Measurements from ENCODE around the gene SLC12A8.
A peak's percentile ranks its signal among the peaks of the same experiment; 100 is the strongest.

SLC12A8 gene

GRCh38 chr3:125055331-125055912 is 157.1 kb downstream of the SLC12A8 start:
- H3K36me3 ChIP-seq (ENCODE audit: control insufficient read depth, insufficient read depth, low read length, severe bottlenecking), result peaks cover 4% of the 10 kb centered on the region
- no peaks in the 10 kb centered on the region for H3K27me3 ChIP-seq (replicated peaks; ENCODE audit: control insufficient read depth, insufficient read depth, low read length)
- H3K4me3 ChIP-seq (ENCODE audit: low read length), result peak overlapping the region; percentile 84
- peak overlapping the region; percentile 87 for H3K9ac ChIP-seq (ENCODE audit: low read length)
- no peaks in the 10 kb centered on the region for H3K9me3 ChIP-seq (ENCODE audit: control insufficient read depth, low read length)
- peak; percentile 69 for DNase-seq (ENCODE audit: low read depth)
- H3K4me1 ChIP-seq (ENCODE audit: control insufficient read depth, insufficient read depth, low read length), result peaks cover 50% of the 10 kb centered on the region

DNA sequence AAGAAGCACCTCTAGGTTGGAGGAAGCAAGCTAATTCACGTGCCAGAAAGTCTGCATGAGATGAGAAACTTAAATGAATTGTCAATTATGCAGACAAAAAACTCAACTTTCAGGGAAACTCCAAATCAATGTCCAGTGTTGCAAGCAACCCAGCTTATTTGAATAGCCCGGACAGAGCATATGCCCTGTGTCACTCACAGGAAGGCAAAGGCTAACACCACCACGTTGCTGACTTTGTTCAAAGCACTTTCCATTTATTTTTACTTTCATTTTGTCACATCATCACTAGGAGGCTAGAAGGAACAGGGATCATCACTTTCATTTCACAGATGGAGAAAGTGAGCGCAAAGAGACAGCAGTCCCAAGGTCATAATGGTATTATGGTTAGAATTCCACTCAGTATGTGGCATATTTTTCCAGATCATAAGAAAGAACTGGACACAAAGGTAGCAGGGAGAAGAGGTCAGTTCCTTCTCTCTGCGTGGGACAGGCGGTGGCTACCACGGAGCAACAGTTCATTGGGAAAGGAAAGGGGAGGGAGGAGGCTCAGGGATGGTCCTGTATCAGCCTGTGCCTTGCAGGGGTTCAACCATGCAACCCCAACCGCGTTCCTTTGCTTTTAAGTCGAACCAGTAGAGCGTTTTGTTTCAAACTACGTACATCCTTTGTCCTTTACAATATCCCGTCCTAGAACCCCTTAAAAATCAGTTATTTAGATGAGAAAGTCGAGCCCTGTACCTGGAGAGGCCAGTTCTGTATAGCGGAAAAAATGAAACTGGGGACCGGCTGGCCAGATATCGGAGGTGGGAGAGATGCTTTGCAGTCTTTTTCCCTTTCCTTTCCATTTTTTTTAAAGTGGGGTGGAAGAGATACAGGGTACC is 157.9 kb downstream of the SLC12A8 start:
- Histone ChIP-seq H3K4me1 (ENCODE audit: control insufficient read depth, insufficient read depth, low read length) (peaks cover 47% of the 10 kb centered on the region), H3K9me3 (ENCODE audit: control insufficient read depth, low read length) (no peaks in the 10 kb centered on the region), H3K36me3 (ENCODE audit: control insufficient read depth, insufficient read depth, low read length, severe bottlenecking) (peaks cover 7% of the 10 kb centered on the region), H3K27me3 (replicated peaks; ENCODE audit: control insufficient read depth, insufficient read depth, low read length) (no peaks in the 10 kb centered on the region), H3K9ac (ENCODE audit: low read length) (peak overlapping the region; percentile 87), H3K4me3 (ENCODE audit: low read length) (peak overlapping the region; percentile 84)
- DNase-seq (ENCODE audit: low read depth), result peak; percentile 78

DNA sequence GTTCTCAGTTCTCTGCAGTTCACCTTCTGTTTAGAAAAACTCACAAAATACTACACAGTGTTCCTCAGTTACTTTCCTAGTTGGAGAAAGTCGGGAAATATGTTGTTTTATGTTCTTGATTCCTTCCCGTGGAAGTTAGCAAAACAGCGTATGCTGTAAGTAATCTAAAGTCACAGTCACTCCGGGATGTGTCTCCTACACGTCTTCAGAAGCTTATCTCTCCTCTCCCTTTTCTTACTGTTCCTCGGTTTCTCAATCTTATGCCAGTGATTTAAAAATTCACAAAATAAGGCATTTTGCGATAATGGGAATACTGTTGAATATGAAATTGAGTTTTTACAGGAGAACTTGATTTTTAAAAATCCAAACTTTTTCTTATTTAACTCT is 158.5 kb downstream of the SLC12A8 start:
- Histone ChIP-seq H3K27me3 (replicated peaks; ENCODE audit: control insufficient read depth, insufficient read depth, low read length) (no peaks in the 10 kb centered on the region), H3K4me3 (ENCODE audit: low read length) (peak overlapping the region; percentile 84), H3K36me3 (ENCODE audit: control insufficient read depth, insufficient read depth, low read length, severe bottlenecking) (peaks cover 8% of the 10 kb centered on the region), H3K9me3 (ENCODE audit: control insufficient read depth, low read length) (no peaks in the 10 kb centered on the region), H3K9ac (ENCODE audit: low read length) (peak overlapping the region; percentile 87), H3K4me1 (ENCODE audit: control insufficient read depth, insufficient read depth, low read length) (peaks cover 47% of the 10 kb centered on the region)
- DNase-seq (ENCODE audit: low read depth), result no peak

DNA sequence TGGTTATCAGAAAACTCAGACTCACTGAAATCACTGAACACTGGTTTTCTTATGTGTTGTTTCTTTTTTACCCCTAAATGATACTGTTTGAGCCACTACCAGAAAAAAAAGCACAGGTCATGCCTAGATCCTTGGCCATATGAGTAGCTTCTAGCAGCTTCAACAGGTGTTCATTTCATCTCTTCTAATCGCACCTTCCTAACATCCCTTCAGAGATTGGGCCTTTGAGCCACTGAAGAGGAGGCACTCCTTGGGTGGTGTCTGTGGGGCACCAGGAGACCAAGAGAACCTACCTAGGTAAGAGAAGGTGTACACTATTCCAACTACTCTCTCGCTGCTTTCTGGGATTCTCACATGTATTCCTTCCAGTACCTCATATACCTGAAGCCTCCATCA is 159.2 kb downstream of the SLC12A8 start:
- peak overlapping the region; percentile 84 for H3K4me3 ChIP-seq (ENCODE audit: low read length)

GRCh38 chr3:125052624-125053303 is 159.8 kb downstream of the SLC12A8 start:
- no peaks in the 10 kb centered on the region for H3K9me3 ChIP-seq (ENCODE audit: control insufficient read depth, low read length)
- H3K27me3 ChIP-seq (replicated peaks; ENCODE audit: control insufficient read depth, insufficient read depth, low read length), result no peaks in the 10 kb centered on the region
- peak; percentile 78 for DNase-seq (ENCODE audit: low read depth)
- peaks cover 8% of the 10 kb centered on the region for H3K36me3 ChIP-seq (ENCODE audit: control insufficient read depth, insufficient read depth, low read length, severe bottlenecking)
- H3K4me1 ChIP-seq (ENCODE audit: control insufficient read depth, insufficient read depth, low read length), result peaks cover 47% of the 10 kb centered on the region
- H3K4me3 ChIP-seq (ENCODE audit: low read length), result peak overlapping the region; percentile 84
- peak overlapping the region; percentile 87 for H3K9ac ChIP-seq (ENCODE audit: low read length)

More for the DNA sequence above, 159.2 kb downstream of the SLC12A8 start:
- H3K9ac ChIP-seq (ENCODE audit: low read length), result peak overlapping the region; percentile 87
- H3K4me1 ChIP-seq (ENCODE audit: control insufficient read depth, insufficient read depth, low read length), result peaks cover 47% of the 10 kb centered on the region
- DNase-seq (ENCODE audit: low read depth), result no peak
- no peaks in the 10 kb centered on the region for H3K9me3 ChIP-seq (ENCODE audit: control insufficient read depth, low read length)
- H3K36me3 ChIP-seq (ENCODE audit: control insufficient read depth, insufficient read depth, low read length, severe bottlenecking), result peaks cover 8% of the 10 kb centered on the region
- H3K27me3 ChIP-seq (replicated peaks; ENCODE audit: control insufficient read depth, insufficient read depth, low read length), result no peaks in the 10 kb centered on the region

GRCh38 chr3:125051715-125052581 is 160.6 kb downstream of the SLC12A8 start:
- Histone ChIP-seq H3K9me3 (ENCODE audit: control insufficient read depth, low read length) (no peaks in the 10 kb centered on the region), H3K4me3 (ENCODE audit: low read length) (peak overlapping the region; percentile 84), H3K27me3 (replicated peaks; ENCODE audit: control insufficient read depth, insufficient read depth, low read length) (no peaks in the 10 kb centered on the region), H3K36me3 (ENCODE audit: control insufficient read depth, insufficient read depth, low read length, severe bottlenecking) (peaks cover 8% of the 10 kb centered on the region), H3K9ac (ENCODE audit: low read length) (peak overlapping the region; percentile 87), H3K4me1 (ENCODE audit: control insufficient read depth, insufficient read depth, low read length) (peaks cover 41% of the 10 kb centered on the region)
- DNase-seq (ENCODE audit: low read depth), result peak; percentile 79

GRCh38 chr3:125051205-125051604 is 161.3 kb downstream of the SLC12A8 start:
- Histone ChIP-seq H3K27me3 (replicated peaks; ENCODE audit: control insufficient read depth, insufficient read depth, low read length) (no peaks in the 10 kb centered on the region), H3K36me3 (ENCODE audit: control insufficient read depth, insufficient read depth, low read length, severe bottlenecking) (peaks cover 8% of the 10 kb centered on the region), H3K4me1 (ENCODE audit: control insufficient read depth, insufficient read depth, low read length) (peaks cover 33% of the 10 kb centered on the region), H3K9me3 (ENCODE audit: control insufficient read depth, low read length) (no peaks in the 10 kb centered on the region), H3K4me3 (ENCODE audit: low read length) (no peak overlapping the region), H3K9ac (ENCODE audit: low read length) (peak overlapping the region; percentile 53)
- DNase-seq (ENCODE audit: low read depth), result no peak

GRCh38 chr3:125050488-125051090 is 162.0 kb downstream of the SLC12A8 start:
- Histone ChIP-seq H3K36me3 (ENCODE audit: control insufficient read depth, insufficient read depth, low read length, severe bottlenecking) (peaks cover 8% of the 10 kb centered on the region), H3K9ac (ENCODE audit: low read length) (no peak overlapping the region), H3K4me1 (ENCODE audit: control insufficient read depth, insufficient read depth, low read length) (peaks cover 38% of the 10 kb centered on the region), H3K27me3 (replicated peaks; ENCODE audit: control insufficient read depth, insufficient read depth, low read length) (no peaks in the 10 kb centered on the region), H3K9me3 (ENCODE audit: control insufficient read depth, low read length) (no peaks in the 10 kb centered on the region), H3K4me3 (ENCODE audit: low read length) (no peak overlapping the region)
- no peak for DNase-seq (ENCODE audit: low read depth)

DNA sequence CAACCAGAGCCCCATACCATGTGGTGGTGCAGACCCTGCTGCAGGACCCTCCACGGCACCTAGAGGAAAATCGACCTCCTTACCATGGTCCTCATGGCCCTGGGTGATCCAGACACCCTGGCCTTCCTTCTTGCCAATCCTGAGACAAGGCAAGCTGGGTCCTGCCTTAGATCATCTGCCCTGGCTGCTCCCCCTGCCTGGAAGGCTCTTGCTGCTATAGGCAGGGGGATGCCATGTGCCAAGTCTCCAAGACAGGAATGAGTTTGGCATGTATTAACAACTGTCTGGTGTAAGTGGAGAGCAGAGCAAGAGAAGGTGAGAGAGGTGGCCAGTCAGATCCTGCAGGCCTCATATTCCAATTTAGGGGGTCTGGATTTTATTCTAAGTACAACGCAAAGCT is 164.3 kb downstream of the SLC12A8 start:
- Histone ChIP-seq H3K4me3 (ENCODE audit: low read length) (no peak overlapping the region), H3K36me3 (ENCODE audit: control insufficient read depth, insufficient read depth, low read length, severe bottlenecking) (peaks cover 8% of the 10 kb centered on the region), H3K27me3 (replicated peaks; ENCODE audit: control insufficient read depth, insufficient read depth, low read length) (no peaks in the 10 kb centered on the region), H3K9ac (ENCODE audit: low read length) (no peak overlapping the region), H3K4me1 (ENCODE audit: control insufficient read depth, insufficient read depth, low read length) (peaks cover 50% of the 10 kb centered on the region), H3K9me3 (ENCODE audit: control insufficient read depth, low read length) (no peaks in the 10 kb centered on the region)
- DNase-seq (ENCODE audit: low read depth), result no peak

DNA sequence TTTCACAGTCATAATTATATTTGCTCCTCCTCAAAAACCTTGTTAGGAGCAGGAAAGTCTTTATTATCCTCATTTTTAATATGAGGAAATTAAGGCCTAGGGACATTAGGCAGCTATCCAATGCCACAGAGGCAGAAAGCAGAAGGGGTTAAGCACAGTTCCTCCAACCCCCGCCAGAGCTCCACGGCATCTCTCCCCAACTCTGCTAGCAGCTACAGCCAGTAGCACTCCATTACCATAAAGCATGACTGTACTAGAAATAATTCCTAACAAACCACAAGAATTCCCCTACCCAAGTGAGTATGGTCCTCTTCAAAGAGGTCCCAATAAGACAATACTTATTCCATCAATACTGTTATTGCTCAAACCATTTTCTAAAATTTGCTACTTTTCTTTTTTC is 166.6 kb downstream of the SLC12A8 start:
- Histone ChIP-seq H3K4me3 (ENCODE audit: low read length) (no peak overlapping the region), H3K4me1 (ENCODE audit: control insufficient read depth, insufficient read depth, low read length) (peaks cover 39% of the 10 kb centered on the region), H3K9ac (ENCODE audit: low read length) (no peak overlapping the region), H3K36me3 (ENCODE audit: control insufficient read depth, insufficient read depth, low read length, severe bottlenecking) (peaks cover 8% of the 10 kb centered on the region), H3K9me3 (ENCODE audit: control insufficient read depth, low read length) (no peaks in the 10 kb centered on the region), H3K27me3 (replicated peaks; ENCODE audit: control insufficient read depth, insufficient read depth, low read length) (no peaks in the 10 kb centered on the region)
- peak; percentile 79 for DNase-seq (ENCODE audit: low read depth)
